Heart left ventricle (tissue), 13 donors: ENCODE results near the gene PCGF1.

Source experiments
- CTCF ChIP-seq, 12 donors: fragments of 200-600 bp; sonication (generic) in 4 of 12; IDR thresholded peaks; one replicate each; pipeline versions ENCODE4 v1.5.0 to v1.8.0; 2018 to 2022; ENCODE audit warnings: antibody characterized with exemption in 12 of 12, mild to moderate bottlenecking in 5 of 12
- POLR2A ChIP-seq, 2 donors: fragments of 450-650 bp; IDR thresholded peaks; one replicate each; pipeline ENCODE4 v1.6.1; 2017; ENCODE audit warnings: antibody characterized with exemption in 2 of 2, mild to moderate bottlenecking in 2 of 2, moderate library complexity in 2 of 2
- donor health status: ischemic (EF 13 %, LVEDD 7.1; RV severe dilation, severe dysfunction).
- donor health status: DM: no; HTN: yes; CAD: no.
- donor health status: DM: no; HTN: no; CAD: no.
- donor health status: ischemic (EF 25% LVEDD 6.9; RV normal size, moderate dysfunction).
- donor health status: ischemic (EF 25% LVEDD 5.7; RV mildly dilated, moderate dysfunction).
- donor health status: ischemic (EF 35%, LVEDD 5.7; RV mildly dilated, moderate dysfunction).
- donor health status: nonischemic (EF 11% LVEDD 7.7; RV severe dilation, severe dysfunction).
- donor health status: DM: yes; HTN: yes; CAD: no.
- donor health status: PGD.
- donor health status: ischemic (EF 29% LVEDD 5.4; RV normal size, mild dysfunction).
- donor health status: nonischemic (EF 23%, LVEDD 6.1; RV moderate dilation, normal function).

GRCh38 chr2:74540291-74540690, 32.8 kb upstream of the PCGF1 start:
- TF ChIP-seq CTCF (IDR thresholded peaks at IDR 0.05): no peak
- no peak for TF ChIP-seq POLR2A (IDR thresholded peaks at IDR 0.05)
